HepG2 (cell line): ENCODE measurements around the gene IKBKE. TPM values are rescaled to one million over a fixed set of nuclear protein-coding genes. Genes with fewer than 3 reads are reported as not detected.

Experiments used
- DNMT1 ChIP-seq: sonication (generic); formaldehyde crosslinking; IDR thresholded peaks from 2 replicates; pipeline ENCODE4 v1.5.1; 2020; ENCODE audit warnings: mild to moderate bottlenecking, missing genetic modification reagents
- ELK4 ChIP-seq: sonication (generic); formaldehyde crosslinking; IDR thresholded peaks from 2 replicates; pipeline ENCODE4 v1.9.0; 2021; ENCODE audit warnings: missing genetic modification reagents, borderline replicate concordance
- FOXP4 ChIP-seq: sonication (generic); formaldehyde crosslinking; IDR thresholded peaks from 2 replicates; pipeline ENCODE4 v1.4.0; 2020; ENCODE audit warnings: missing genetic modification reagents
- GLI4 ChIP-seq: sonication (generic); formaldehyde crosslinking; IDR thresholded peaks from 2 replicates; pipeline ENCODE4 v1.5.1; 2020; ENCODE audit warnings: missing genetic modification reagents, mild to moderate bottlenecking, moderate library complexity, borderline replicate concordance
- GMEB2 ChIP-seq: IDR thresholded peaks from 2 replicates; pipeline ENCODE4 v1.6.1; 2016; ENCODE audit warnings: missing biosample characterization, missing genetic modification reagents, low read depth
- HMGXB3 ChIP-seq: sonication (generic); formaldehyde crosslinking; IDR thresholded peaks from 2 replicates; pipeline ENCODE4 v1.4.0; 2020; ENCODE audit warnings: missing genetic modification reagents, borderline replicate concordance
- MAFK ChIP-seq, 2 experiments: IDR thresholded peaks in 1 of 2; conservative IDR thresholded peaks in 1 of 2; 2 replicates each; pipeline ENCODE4 v1.6.1; 2011; ENCODE audit warnings: improper control_type of control experiment in 2 of 2, low read length in 2 of 2
- NCOA5 ChIP-seq: sonication (generic); formaldehyde crosslinking; IDR thresholded peaks from 2 replicates; pipeline ENCODE4 v1.4.0; 2020; ENCODE audit warnings: missing genetic modification reagents
- ZMYM4 ChIP-seq: sonication (generic); formaldehyde crosslinking; IDR thresholded peaks from 2 replicates; pipeline ENCODE4 v1.8.1; 2023; ENCODE audit warnings: mild to moderate bottlenecking, missing genetic modification reagents
- ZNF12 ChIP-seq: sonication (generic); formaldehyde crosslinking; IDR thresholded peaks from 2 replicates; pipeline ENCODE4 v1.5.0; 2020; ENCODE audit warnings: missing genetic modification reagents
- ZNF317 ChIP-seq: sonication (generic); formaldehyde crosslinking; IDR thresholded peaks from 2 replicates; pipeline ENCODE4 v1.5.0; 2020; ENCODE audit warnings: mild to moderate bottlenecking, missing genetic modification reagents
- ZNF343 ChIP-seq: sonication (generic); formaldehyde crosslinking; IDR thresholded peaks from 2 replicates; pipeline ENCODE4 v1.4.0; 2020; ENCODE audit warnings: mild to moderate bottlenecking, missing genetic modification reagents
- ZNF362 ChIP-seq: sonication (generic); formaldehyde crosslinking; IDR thresholded peaks from 2 replicates; pipeline ENCODE4 v1.4.0; 2020; ENCODE audit warnings: missing genetic modification reagents, mild to moderate bottlenecking, borderline replicate concordance
- ZNF44 ChIP-seq: sonication (generic); formaldehyde crosslinking; IDR thresholded peaks from 2 replicates; pipeline ENCODE4 v1.5.1; 2020; ENCODE audit warnings: mild to moderate bottlenecking, missing genetic modification reagents
- ZNF572 ChIP-seq: sonication (generic); formaldehyde crosslinking; IDR thresholded peaks from 2 replicates; pipeline ENCODE4 v1.5.1; 2020; ENCODE audit warnings: mild to moderate bottlenecking, missing genetic modification reagents
- ZNF619 ChIP-seq: sonication (generic); formaldehyde crosslinking; IDR thresholded peaks from 2 replicates; pipeline ENCODE4 v1.4.0; 2020; ENCODE audit warnings: mild to moderate bottlenecking, missing genetic modification reagents
- ZNF782 ChIP-seq: sonication (generic); formaldehyde crosslinking; IDR thresholded peaks from 2 replicates; pipeline ENCODE4 v1.4.0; 2020; ENCODE audit warnings: missing genetic modification reagents, mild to moderate bottlenecking, borderline replicate concordance
- polyA plus RNA-seq, 8 experiments: library from polyadenylated mRNA; depleted of rRNA in 3 of 8; stranded (reverse) in 7 of 8; unstranded in 1 of 8; fragments of >200 nt; fragmentation: Illumina TruSeq in 4 of 8; extraction: Trizol in 4 of 8; gene quantifications; 2 replicates each; pipeline versions ENCODE4 v1.2.1 to v1.2.3, GENCODE V29; 2011 to 2016; ENCODE audit warnings: low read depth in 4 of 8, missing spikeins in 1 of 8, mixed read lengths in 1 of 8; ENCODE audit not compliant: insufficient read depth in 1 of 8
- total RNA-seq, 5 experiments: library from RNA; depleted of rRNA; stranded (reverse); fragments of >200 nt; fragmentation: Illumina TruSeq; extraction: Trizol; gene quantifications; 2 replicates each; pipeline ENCODE4 v1.2.3, GENCODE V29; 2016; ENCODE audit warnings: low read depth in 1 of 5

Gene IKBKE
- total and polyA plus RNA-seq, 2 of the 13 experiments (the other 11 are each of a cell fraction or from before 2014, with no cell fraction given), result 4.5 to 5.8 TPM

GRCh38 chr1:206470692-206471414 is 577 bp downstream of the IKBKE start (continued):
- TF ChIP-seq HMGXB3 (no peak), NCOA5 (CRISPR knock-in tag) (no peak), GMEB2 (CRISPR knock-in tag) (no peak), GLI4 (no peak), ZMYM4 (peak; percentile 20; the same call in 1 of the 2 replicates), ZNF362 (CRISPR knock-in tag) (no peak), ZNF44 (CRISPR knock-in tag) (no peak), ZNF343 (CRISPR knock-in tag) (no peak), DNMT1 (CRISPR knock-in tag) (no peak), ELK4 (CRISPR knock-in tag) (no peak), ZNF782 (no peak), FOXP4 (CRISPR knock-in tag) (no peak; the same call in 1 of the 2 replicates), ZNF572 (peak; percentile 99), ZNF317 (CRISPR knock-in tag) (no peak), MAFK (conservative IDR thresholded peaks at IDR 0.05 in 1 of 2, IDR thresholded peaks at IDR 0.05 in 1 of 2; ENCODE audit: low read length in 2 of 2) (no peak), ZNF619 (CRISPR knock-in tag) (peak; percentile 61; the same call in 1 of the 2 replicates), ZNF12 (0 out of 2 replicates have a peak, but pooled peaks have one; percentile 22)
